ENCODE measurements around the gene CADM3. TPM values are rescaled to one million over a fixed set of nuclear protein-coding genes. Genes with fewer than 3 reads are reported as not detected.

The CADM3 gene
- total and polyA plus RNA-seq, 2 donors (not counting 1 experiment from before 2014, with no cell fraction given): 0.32 to 0.33 TPM

- WGBS (ENCODE audit: insufficient coverage): 90% methylated on average over 5 of the region's 5 CpGs
- H3K4me1 Mint-ChIP-seq: no peaks in the 10 kb centered on the region
- Histone ChIP-seq H3K36me3 (replicated peaks in 1 of 2; ENCODE audit: control extremely low read depth in 1 of 2, control insufficient read depth in 1 of 2, extremely low read depth in 1 of 2, insufficient read depth in 2 of 2, low read length in 1 of 2) (no peaks in the 10 kb centered on the region), H3K79me2 (ENCODE audit: control insufficient read depth, insufficient read depth, low read length) (no peaks in the 10 kb centered on the region), H3K9me3 (ENCODE audit: control extremely low read depth in 1 of 3, control insufficient read depth in 2 of 3, insufficient read depth in 1 of 3, low read length in 2 of 3) (no peaks in the 10 kb centered on the region), H3K9ac (ENCODE audit: low read length) (no peak overlapping the region), H2AFZ (ENCODE audit: insufficient read depth, low read depth, low read length, poor library complexity, severe bottlenecking) (no peak overlapping the region), H3K4me2 (replicated peaks; ENCODE audit: low read depth, low read length, poor library complexity, severe bottlenecking) (no peak overlapping the region), H3K4me1 (ENCODE audit: control insufficient read depth in 2 of 2, insufficient read depth in 2 of 2, low read length in 2 of 2) (peaks cover 0 to 4% of the 10 kb centered on the region in 2 donors), H3K27ac (ENCODE audit: low read length in 2 of 2) (no peak overlapping the region), H3K27me3 (replicated peaks in 1 of 4; ENCODE audit: control extremely low read depth in 1 of 4, control insufficient read depth in 3 of 4, insufficient read depth in 4 of 4, low read length in 3 of 4) (peaks cover 0 to 30% (median 4%) of the 10 kb centered on the region in 4 experiments), H4K20me1 (ENCODE audit: control insufficient read depth, insufficient read depth, low read length, poor library complexity, severe bottlenecking) (no peaks in the 10 kb centered on the region), H3K4me3 (ENCODE audit: control extremely low read depth in 1 of 5, extremely low read depth in 1 of 5, insufficient read depth in 1 of 5, low read depth in 2 of 5, low read length in 4 of 5) (no peak overlapping the region)
- H3K27ac Mint-ChIP-seq: no peak overlapping the region
- DNase-seq (no peak), ATAC-seq (ENCODE audit: low read depth) (no peak)
- ChIA-PET POLR2A (no interaction called here), CTCF (interaction anchor here (0.6 to 9.3 kb wide), 3 partner anchors 9 to 38 kb away, joined by 3 to 102 read pairs (median 102); no protein-coding TSS in a partner anchor)
- no peak overlapping the region for H3K4me3 Mint-ChIP-seq
- TF ChIP-seq, protein P1, sequence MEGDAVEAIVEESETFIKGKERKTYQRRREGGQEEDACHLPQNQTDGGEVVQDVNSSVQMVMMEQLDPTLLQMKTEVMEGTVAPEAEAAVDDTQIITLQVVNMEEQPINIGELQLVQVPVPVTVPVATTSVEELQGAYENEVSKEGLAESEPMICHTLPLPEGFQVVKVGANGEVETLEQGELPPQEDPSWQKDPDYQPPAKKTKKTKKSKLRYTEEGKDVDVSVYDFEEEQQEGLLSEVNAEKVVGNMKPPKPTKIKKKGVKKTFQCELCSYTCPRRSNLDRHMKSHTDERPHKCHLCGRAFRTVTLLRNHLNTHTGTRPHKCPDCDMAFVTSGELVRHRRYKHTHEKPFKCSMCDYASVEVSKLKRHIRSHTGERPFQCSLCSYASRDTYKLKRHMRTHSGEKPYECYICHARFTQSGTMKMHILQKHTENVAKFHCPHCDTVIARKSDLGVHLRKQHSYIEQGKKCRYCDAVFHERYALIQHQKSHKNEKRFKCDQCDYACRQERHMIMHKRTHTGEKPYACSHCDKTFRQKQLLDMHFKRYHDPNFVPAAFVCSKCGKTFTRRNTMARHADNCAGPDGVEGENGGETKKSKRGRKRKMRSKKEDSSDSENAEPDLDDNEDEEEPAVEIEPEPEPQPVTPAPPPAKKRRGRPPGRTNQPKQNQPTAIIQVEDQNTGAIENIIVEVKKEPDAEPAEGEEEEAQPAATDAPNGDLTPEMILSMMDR (IDR thresholded peaks at IDR 0.05): no peak
- no peak for TF ChIP-seq EZH2 (IDR thresholded peaks at IDR 0.05; ENCODE audit: borderline replicate concordance, insufficient read depth, low read depth, low read length, poor library complexity, severe bottlenecking)
- H3K27me3 Mint-ChIP-seq: peaks cover 50% of the 10 kb centered on the region
- intact Hi-C loops (cut with micrococcal nuclease): no loop called here
- no peaks in the 10 kb centered on the region for H3K9me3 Mint-ChIP-seq (ENCODE audit: insufficient read depth)
These were observed 28.5 kb downstream of the CADM3 start for GRCh38 chr1:159199901-159200300.

- H3K9me3 ChIP-seq (ENCODE audit: control extremely low read depth in 1 of 3, control insufficient read depth in 2 of 3, insufficient read depth in 1 of 3, low read length in 2 of 3): no peaks in the 10 kb centered on the region
- no peaks in the 10 kb centered on the region for H3K36me3 ChIP-seq (replicated peaks in 1 of 2; ENCODE audit: control extremely low read depth in 1 of 2, control insufficient read depth in 1 of 2, extremely low read depth in 1 of 2, insufficient read depth in 2 of 2, low read length in 1 of 2)
- no peak overlapping the region for H3K9ac ChIP-seq (ENCODE audit: low read length)
- H3K4me1 Mint-ChIP-seq: no peaks in the 10 kb centered on the region
- H3K9me3 Mint-ChIP-seq (ENCODE audit: insufficient read depth): no peaks in the 10 kb centered on the region
- intact Hi-C loops (cut with micrococcal nuclease): no loop called here
- peaks cover 59% of the 10 kb centered on the region for H3K27me3 Mint-ChIP-seq
- H3K4me2 ChIP-seq (replicated peaks; ENCODE audit: low read depth, low read length, poor library complexity, severe bottlenecking): no peak overlapping the region
- no peak overlapping the region for H3K27ac ChIP-seq (ENCODE audit: low read length in 2 of 2)
- 43% methylated on average over 8 of the region's 18 CpGs for WGBS (ENCODE audit: insufficient coverage)
- ChIA-PET POLR2A (no interaction called here), CTCF (interaction anchor here (0.6 to 9.3 kb wide), 2 partner anchors 8 to 38 kb away, joined by 3 to 102 read pairs; no protein-coding TSS in a partner anchor)
- no peak overlapping the region for H2AFZ ChIP-seq (ENCODE audit: insufficient read depth, low read depth, low read length, poor library complexity, severe bottlenecking)
- no peak for ATAC-seq (ENCODE audit: low read depth)
- H3K4me3 ChIP-seq (ENCODE audit: control extremely low read depth in 1 of 5, extremely low read depth in 1 of 5, insufficient read depth in 1 of 5, low read depth in 2 of 5, low read length in 4 of 5): no peak overlapping the region
- peaks cover 0 to 34% (median 4%) of the 10 kb centered on the region in 4 experiments for H3K27me3 ChIP-seq (replicated peaks in 1 of 4; ENCODE audit: control extremely low read depth in 1 of 4, control insufficient read depth in 3 of 4, insufficient read depth in 4 of 4, low read length in 3 of 4)
- no peak overlapping the region for H3K27ac Mint-ChIP-seq
- H3K79me2 ChIP-seq (ENCODE audit: control insufficient read depth, insufficient read depth, low read length): no peaks in the 10 kb centered on the region
- H3K4me3 Mint-ChIP-seq: no peak overlapping the region
- no peaks in the 10 kb centered on the region for H4K20me1 ChIP-seq (ENCODE audit: control insufficient read depth, insufficient read depth, low read length, poor library complexity, severe bottlenecking)
- H3K4me1 ChIP-seq (ENCODE audit: control insufficient read depth in 2 of 2, insufficient read depth in 2 of 2, low read length in 2 of 2): peaks cover 0 to 4% of the 10 kb centered on the region in 2 donors
- TF ChIP-seq EZH2 (IDR thresholded peaks at IDR 0.05; ENCODE audit: borderline replicate concordance, insufficient read depth, low read depth, low read length, poor library complexity, severe bottlenecking): no peak
- TF ChIP-seq, protein P1 (IDR thresholded peaks at IDR 0.05): no peak
- no peak for DNase-seq
These were observed 29.4 kb downstream of the CADM3 start for GRCh38 chr1:159200769-159201168.
